Measurements from ENCODE around the gene BTNL9.
"Not testable (repeated sequence)": the region's sequence is repeated elsewhere in the genome, so short reads cannot be mapped to it uniquely, and the experiment has no call there.

The BTNL9 gene

DNA sequence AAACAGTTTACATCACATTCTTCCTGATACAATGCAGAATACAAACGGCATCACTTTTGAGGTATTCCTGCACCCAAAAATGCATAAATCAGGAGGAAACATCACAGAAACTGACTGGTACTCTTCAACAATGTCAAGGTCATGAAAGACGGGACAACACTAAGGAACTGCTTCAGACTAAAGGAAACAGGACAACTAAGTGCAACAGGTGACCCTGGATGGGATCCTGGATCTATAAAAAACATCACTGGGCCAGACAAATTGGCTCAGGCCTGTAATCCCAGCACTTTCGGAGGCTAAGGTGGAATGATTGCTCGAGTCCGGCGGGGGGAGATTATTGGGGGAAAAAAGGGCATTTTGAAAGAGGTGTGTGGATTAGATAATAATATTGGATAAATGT, 22.6 kb downstream of the BTNL9 start:
- no peak for DNase-seq

GRCh38 chr5:181063514-181063913, 23.4 kb downstream of the BTNL9 start:
- no peak for DNase-seq

- DNase-seq = no peak
Measured at GRCh38 chr5:181064987-181065386, 24.9 kb downstream of the BTNL9 start.

DNA sequence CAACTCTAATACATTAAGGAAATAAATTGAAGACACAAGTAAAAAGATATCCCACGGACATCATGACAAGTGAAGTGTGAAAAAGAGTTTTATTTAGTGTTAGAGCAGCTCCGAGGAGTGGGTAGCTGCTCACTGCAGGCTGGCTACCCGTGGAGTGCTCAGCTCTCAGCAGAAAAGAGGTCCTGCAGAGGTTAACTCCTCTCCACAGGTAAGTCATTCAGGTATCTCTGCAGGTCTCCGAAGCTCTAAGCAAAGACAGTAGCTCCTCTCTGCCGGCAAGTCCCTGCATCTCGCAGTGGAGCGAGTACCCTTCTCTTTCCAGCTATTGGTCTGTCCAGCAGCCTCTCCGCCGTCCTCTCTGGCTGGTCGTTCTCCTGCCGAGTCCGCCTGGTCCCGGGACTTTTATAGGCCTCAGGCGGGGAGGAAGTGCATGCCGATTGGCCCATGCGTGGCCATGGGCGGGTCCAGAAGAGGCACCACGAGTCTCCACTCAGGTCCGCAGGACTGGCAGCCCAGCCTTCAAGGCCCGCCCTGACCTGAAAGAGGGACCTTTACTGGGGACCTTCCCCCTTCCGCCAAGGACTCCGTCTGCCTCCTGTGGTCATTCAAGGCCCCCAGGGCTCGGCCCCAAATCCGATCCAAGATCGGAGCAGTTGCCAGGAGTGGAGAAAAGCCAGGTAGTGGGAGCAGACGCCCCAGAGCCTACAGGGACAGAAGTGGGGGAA, 29.9 kb downstream of the BTNL9 start:
- no peak for DNase-seq

GRCh38 chr5:181070523-181070922, 30.5 kb downstream of the BTNL9 start:
- DNase-seq = no peak

DNA sequence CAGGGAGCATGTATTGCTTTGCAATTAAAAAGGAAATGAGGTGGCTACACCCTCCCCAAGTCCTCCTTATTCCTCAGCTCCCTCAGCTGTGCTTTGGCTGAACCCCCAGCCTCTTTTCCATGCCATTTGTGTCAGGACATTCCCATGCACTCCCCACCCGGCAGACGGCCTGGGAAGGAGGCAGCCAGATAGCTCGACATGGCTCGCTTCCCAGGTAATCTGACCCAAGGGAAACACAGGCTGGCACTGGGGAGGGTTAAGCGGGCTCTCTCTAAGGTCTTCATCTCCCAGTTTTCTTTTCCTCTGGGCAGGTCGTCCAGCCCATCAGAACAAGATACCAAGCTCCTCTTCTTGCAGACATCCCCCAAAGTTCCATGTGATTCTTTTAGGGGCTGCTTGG, 31.2 kb downstream of the BTNL9 start:
- no peak for DNase-seq

DNA sequence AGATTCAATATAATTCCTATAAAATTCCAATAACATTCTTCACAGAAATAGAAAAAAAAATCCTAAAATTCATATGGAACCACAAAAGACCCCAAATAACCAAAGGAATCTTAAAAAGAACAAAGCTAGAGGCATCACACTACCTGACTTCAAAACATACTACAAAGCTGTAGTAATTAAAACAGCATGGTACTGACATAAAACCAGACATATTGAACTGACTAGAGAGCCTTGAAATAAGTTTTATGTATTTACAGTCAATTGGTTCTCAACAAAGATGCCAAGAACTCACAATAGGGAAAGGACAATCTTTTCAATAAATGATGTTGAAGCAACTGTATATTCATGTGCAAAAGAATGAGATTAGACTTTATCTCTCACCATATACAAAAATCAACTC, 36.9 kb downstream of the BTNL9 start:
- no peak for DNase-seq

GRCh38 chr5:181081989-181082388, 41.9 kb downstream of the BTNL9 start:
- no peak for DNase-seq

- no peak for DNase-seq
Measured at GRCh38 chr5:181084621-181085195, 44.6 kb downstream of the BTNL9 start.

DNA sequence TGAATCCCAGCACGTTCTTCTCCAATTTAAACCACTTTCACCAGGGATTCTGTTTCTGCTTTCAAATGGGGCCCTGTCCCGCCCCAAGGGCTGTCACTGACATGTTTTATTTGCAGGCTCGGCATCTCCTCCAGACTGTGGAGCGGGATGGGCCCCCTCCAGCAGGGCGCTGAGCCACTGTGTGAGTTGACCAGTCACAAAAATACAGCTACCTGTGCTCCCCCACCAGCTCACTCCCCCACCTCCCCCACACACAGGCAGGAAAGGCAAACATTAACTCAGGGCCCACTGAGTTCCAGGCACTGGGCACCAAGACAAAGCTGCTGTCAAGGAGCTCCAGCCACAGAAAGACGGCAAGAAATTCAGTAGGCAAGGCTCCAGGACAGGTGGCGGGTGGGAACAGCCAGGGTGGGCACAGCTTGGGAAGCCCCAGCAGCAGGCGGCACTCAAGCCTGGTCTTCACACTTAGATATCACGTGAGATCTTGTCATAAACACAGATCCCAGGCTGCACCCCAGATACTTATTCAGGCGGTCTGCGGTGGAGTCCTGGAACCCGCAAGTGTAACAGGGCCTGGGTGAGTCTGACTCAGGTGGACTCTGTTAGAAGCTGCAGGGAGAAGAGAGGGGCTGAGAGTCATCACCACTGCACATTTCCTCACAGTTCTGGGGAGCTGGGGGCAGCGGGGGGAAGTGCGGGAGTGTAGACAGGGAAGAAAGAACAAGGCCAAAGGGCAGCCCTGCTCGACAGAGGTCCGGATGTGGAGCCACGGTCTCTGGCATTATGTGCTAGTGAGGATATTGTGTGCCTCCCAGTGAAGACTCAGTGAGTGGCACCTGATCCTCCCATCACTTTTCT, 46.2 kb downstream of the BTNL9 start:
- DNase-seq = no peak

GRCh38 chr5:181086884-181087205, 46.8 kb downstream of the BTNL9 start:
- DNase-seq = no peak

GRCh38 chr5:181087309-181087708, 47.2 kb downstream of the BTNL9 start:
- no peak for DNase-seq

DNA sequence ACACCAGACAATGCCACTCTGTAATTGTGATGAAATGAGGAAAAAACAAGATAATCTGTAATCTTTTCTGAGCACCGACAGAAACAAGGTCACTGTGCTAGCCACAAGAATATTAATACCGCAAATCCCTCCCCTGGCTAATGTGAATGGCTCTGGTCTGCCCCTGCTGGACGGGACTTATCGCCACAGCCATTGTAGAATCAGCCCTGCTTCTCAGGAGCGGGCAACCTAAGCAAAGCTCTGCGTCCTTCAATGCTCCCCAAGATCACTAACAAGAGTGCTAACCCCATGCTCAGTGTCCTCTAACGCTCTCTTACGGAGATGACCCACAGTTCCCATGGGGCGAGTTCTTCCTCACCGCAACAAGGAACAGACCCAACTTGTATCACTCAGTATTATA, 48.2 kb downstream of the BTNL9 start:
- no peak for DNase-seq

- DNase-seq = no peak
Measured at GRCh38 chr5:181092428-181092827, 52.4 kb downstream of the BTNL9 start.

DNA sequence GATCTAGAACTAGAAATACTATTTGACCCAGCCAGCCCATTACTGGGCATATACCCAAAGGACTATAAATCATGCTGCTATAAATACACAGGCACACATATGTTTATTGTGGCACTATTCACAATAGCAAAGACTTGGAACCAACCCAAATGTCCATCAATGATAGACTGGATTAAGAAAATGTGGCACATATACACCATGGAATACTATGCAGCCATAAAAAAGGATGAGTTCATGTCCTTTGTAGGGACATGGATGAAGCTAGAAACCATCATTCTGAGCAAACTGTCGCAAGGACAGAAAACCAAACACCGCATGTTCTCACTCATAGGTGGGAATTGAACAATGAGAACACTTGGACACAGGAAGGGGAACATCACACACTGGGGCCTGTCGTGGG, 55.1 kb downstream of the BTNL9 start:
- not testable (repeated sequence) for DNase-seq

DNA sequence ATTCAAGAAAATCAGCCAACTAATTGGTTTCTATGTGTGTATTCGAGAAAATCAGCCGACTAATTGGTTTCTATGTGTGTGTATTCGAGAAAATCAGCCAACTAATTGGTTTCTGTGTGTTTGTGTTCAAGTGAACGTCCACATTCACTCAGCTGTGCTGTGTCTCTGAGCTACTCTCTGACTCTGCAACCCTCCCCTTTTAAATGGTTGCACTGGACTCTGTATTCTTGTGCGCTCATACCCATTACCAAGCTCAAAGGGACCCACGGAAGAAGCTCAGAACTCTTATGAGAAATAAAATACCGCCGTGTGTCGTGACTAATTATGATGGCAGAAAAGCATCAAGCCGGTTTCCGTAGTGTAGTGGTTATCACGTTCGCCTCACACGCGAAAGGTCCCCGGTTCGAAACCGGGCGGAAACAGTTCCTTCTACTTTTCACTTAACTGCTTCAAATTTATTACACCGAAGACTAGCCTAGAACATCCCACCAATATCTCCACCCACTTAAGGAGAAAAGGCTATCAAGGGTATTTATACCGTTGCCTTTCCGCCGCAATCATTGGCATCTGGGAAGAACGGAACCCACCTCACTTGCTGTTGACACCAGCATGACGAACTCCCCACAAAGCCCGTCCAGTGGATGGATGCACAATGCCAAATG, 56.8 kb downstream of the BTNL9 start:
- not testable (repeated sequence) for DNase-seq

GRCh38 chr5:181097383-181097753, 57.3 kb downstream of the BTNL9 start:
- not testable (repeated sequence) for DNase-seq

GRCh38 chr5:181097759-181098491, 57.9 kb downstream of the BTNL9 start:
- not testable (repeated sequence) for DNase-seq

- no peak for DNase-seq
Measured at GRCh38 chr5:181098762-181099601, 58.9 kb downstream of the BTNL9 start.

DNA sequence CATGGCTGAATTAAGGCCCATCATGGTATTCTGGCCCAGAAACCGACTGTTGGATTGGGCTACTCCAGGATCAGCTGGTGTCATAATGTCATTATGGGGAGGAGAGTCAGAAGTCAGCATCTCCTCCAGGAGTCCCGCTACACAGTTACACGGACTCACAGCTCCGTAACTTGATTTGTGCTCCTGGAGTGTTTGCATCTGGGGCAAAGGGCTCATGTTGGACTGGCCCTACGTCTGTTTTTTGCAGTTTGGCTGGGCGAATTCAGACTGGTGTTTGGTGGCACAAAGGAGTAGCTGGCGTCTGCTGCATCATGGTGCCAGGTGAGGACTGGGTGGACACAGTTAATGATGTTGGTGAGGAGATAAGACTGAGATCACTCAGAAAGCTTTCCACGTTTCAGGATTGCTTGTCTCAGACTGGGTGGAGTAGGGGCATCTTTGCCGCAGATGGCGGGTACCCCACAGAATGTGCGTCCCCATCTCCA, 59.6 kb downstream of the BTNL9 start:
- DNase-seq = no peak

DNA sequence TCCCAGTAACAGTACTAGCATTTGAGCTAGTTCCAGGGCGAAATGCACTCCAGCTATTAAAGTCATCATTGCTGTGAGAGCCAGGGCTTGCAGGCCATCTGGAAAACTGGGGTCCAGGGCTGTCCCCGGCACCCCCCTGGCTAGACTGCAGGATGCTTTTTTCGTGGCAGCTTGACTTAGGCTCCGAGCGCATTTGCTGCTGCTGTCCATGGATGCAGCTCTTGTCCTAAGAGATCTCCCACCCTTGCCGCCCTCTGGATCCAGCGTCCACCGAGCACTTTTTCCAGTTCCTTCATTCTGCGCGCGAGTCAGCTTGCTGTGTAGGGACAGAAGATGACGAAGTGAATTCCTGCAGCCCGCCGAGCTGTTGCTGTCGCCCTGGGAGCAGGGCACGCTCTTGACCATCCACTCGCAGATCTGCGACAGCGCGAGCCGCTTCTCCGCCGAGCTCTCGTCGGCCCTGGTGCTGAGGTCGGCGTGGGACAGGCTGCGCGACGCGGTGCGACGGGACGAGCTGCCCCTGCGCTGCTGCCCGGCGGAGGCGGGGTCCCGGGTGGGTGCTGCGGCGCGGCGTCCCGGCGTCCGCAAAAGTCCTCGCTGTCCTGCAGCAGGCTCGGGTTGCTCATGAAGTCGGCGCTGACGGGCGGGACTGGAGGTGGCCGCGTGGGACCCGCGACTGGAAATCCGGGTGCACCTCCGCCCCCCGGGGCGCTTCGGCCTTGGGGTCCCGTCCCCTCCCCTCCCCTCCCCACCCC, 60.2 kb downstream of the BTNL9 start:
- no peak for DNase-seq

All from SIG-M5 (cell line).